ENCODE measurements around the gene LDLRAD3. TPM values are rescaled to one million over a fixed set of nuclear protein-coding genes. Genes with fewer than 3 reads are reported as not detected.
"Not testable (repeated sequence)": the region's sequence is repeated elsewhere in the genome, so short reads cannot be mapped to it uniquely, and the experiment has no call there.

LDLRAD3 gene
- polyA plus RNA-seq, 3 donors = 22.7 to 25.5 (median 23.5) TPM

GRCh38 chr11:36189735-36190134 lies 245.9 kb downstream of the LDLRAD3 start:
- not testable (repeated sequence) for DNase-seq (ENCODE audit: low read depth in 3 of 3, low spot score in 2 of 3)

DNA sequence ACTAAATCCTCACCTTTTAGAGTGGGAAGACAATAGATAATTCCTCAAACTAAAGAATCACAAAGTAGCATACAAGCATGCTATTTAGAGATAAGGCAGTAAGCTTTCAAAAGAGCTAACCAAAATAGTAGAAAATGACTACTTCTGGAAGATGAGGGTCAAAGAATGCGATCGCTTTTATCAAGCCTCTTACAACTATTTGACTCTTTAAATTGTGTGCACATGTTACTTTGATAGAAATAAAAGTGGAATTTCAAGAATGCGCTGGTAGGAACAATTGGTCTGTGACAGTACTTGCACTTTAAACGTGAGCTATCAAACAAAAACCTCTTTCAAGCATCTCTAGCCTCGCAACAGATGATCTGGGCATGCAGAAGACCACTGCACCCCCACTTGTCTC lies 248.1 kb downstream of the LDLRAD3 start:
- no peak for DNase-seq (ENCODE audit: low read depth in 3 of 3, low spot score in 2 of 3)

GRCh38 chr11:36192425-36193289 lies 248.8 kb downstream of the LDLRAD3 start:
- no peak for DNase-seq (ENCODE audit: low read depth in 3 of 3, low spot score in 2 of 3)

- no peak for DNase-seq (ENCODE audit: low read depth in 3 of 3, low spot score in 2 of 3)
Observed at GRCh38 chr11:36193290-36193619, 249.4 kb downstream of the LDLRAD3 start.

- DNase-seq (ENCODE audit: low read depth in 3 of 3, low spot score in 2 of 3) = no peak
Observed at GRCh38 chr11:36193721-36194120, 249.9 kb downstream of the LDLRAD3 start.

GRCh38 chr11:36195496-36196354 lies 251.9 kb downstream of the LDLRAD3 start:
- DNase-seq (ENCODE audit: low read depth in 3 of 3, low spot score in 2 of 3) = no peak

- no peak for DNase-seq (ENCODE audit: low read depth in 3 of 3, low spot score in 2 of 3)
Observed at GRCh38 chr11:36196411-36196998, 252.6 kb downstream of the LDLRAD3 start.

DNA sequence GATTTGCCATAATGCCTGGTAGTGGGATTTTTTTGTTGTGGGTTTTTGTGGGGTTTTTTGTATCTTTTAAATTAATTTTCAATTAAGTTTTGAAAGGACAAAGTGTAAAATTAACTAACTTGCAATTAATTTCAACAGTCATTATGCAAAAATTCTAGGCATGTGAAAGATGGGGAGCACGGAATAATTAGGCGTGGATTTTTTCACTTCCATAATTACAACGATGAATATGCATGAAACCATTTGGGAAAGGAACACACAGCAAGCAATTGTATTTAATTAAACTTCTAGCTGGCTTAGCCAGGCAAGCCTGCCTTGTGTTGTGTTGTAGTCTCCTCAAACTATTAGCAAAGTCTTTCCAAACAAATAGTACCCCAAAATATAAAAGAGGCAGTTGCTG lies 257.5 kb downstream of the LDLRAD3 start:
- no peak for DNase-seq (ENCODE audit: low read depth in 3 of 3, low spot score in 2 of 3)

GRCh38 chr11:36205536-36205935 lies 261.7 kb downstream of the LDLRAD3 start:
- DNase-seq (ENCODE audit: low read depth in 3 of 3, low spot score in 2 of 3) = no peak

DNA sequence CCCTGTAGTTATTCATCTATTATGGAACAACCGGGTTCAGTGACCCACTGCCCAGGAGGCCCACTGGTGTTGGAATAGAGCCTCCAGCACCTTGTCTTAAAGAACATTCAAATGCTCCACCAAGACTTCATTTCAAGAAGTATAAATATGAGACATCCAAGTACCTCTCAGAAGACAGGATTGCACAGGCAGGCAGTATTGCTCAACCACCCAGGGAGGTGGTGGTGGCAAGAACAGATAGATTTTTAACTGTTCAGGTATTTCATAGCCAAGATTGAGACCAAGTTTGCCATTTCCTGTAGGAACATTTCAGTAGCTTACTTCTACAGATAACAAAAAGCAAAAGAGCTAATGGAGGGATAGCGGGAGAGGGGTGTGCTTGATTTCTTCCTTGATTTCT lies 266.7 kb downstream of the LDLRAD3 start:
- DNase-seq (ENCODE audit: low read depth in 3 of 3, low spot score in 2 of 3) = no peak

GRCh38 chr11:36211761-36212430 lies 268.0 kb downstream of the LDLRAD3 start:
- DNase-seq (ENCODE audit: low read depth in 3 of 3, low spot score in 2 of 3) = no peak

DNA sequence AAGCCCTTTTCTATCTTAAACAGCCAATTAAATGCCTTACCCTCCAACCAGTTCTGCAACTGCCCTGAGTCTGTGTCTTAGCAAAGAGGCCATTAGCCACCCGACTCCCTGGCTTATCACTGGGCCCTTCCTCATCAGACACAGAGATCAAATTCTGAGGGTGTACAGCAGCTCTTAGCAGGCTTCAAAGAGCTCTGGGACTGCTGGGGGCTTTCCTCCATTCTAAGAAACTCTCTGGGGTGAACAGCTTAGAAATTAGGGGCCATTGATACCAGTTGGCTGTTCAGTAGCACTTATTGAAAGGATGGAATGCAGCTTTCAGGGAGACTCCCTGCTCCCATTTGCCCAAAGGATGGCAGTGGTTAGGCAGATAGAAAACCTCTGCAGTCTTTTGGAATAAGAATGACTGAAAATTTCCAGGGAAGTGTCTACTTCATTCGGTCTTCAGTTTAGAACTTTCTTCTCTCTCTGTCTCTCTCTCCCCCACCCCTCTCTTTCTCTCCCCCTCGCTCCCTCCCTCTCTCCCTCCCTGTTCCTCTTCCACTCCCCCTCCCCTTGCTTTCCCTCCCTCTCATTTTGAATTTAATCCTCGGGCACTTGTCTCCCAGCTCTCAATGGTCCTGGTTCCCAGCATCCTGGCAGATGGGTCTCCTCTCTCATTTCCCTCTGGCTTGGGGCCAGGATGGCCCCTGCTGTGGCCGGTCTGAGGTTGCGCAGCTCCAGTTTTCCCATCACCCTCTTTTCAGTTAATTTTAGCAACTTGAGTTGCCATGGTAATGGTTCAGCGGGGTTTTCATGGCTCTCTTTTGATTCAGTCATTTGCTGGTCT lies 268.9 kb downstream of the LDLRAD3 start:
- DNase-seq (ENCODE audit: low read depth in 3 of 3, low spot score in 2 of 3) = no peak

- no peak for DNase-seq (ENCODE audit: low read depth in 3 of 3, low spot score in 2 of 3)
Observed at GRCh38 chr11:36213393-36213840, 269.6 kb downstream of the LDLRAD3 start.

- DNase-seq (ENCODE audit: low read depth in 3 of 3, low spot score in 2 of 3) = no peak
Observed at GRCh38 chr11:36214480-36214879, 270.6 kb downstream of the LDLRAD3 start.

- no peak for DNase-seq (ENCODE audit: low read depth in 3 of 3, low spot score in 2 of 3)
Observed at GRCh38 chr11:36214976-36215692, 271.3 kb downstream of the LDLRAD3 start.

GRCh38 chr11:36215693-36216060 lies 271.8 kb downstream of the LDLRAD3 start:
- DNase-seq (ENCODE audit: low read depth in 3 of 3, low spot score in 2 of 3) = no peak

GRCh38 chr11:36216061-36216615 lies 272.3 kb downstream of the LDLRAD3 start:
- DNase-seq (ENCODE audit: low read depth in 3 of 3, low spot score in 2 of 3) = no peak

GRCh38 chr11:36218283-36218921 lies 274.5 kb downstream of the LDLRAD3 start:
- DNase-seq (ENCODE audit: low read depth in 3 of 3, low spot score in 2 of 3) = no peak

GRCh38 chr11:36219996-36220395 lies 276.1 kb downstream of the LDLRAD3 start:
- no peak for DNase-seq (ENCODE audit: low read depth in 3 of 3, low spot score in 2 of 3)

Data from right renal cortex interstitium (tissue), 3 donors.